Upper lobe of right lung (tissue), 1 donor: Measurements from ENCODE around the gene SCUBE1. TPM values are rescaled to one million over a fixed set of nuclear protein-coding genes. Genes with fewer than 3 reads are reported as not detected.

Source experiments
- ATAC-seq: fragments of 200-7000 bp; cut with Tn5 transposase; one replicate; pipeline ENCODE4 v1.9.1; 2020; ENCODE audit warnings: mild to moderate bottlenecking, moderate library complexity
- DNase-seq: peaks from one replicate; pipeline ENCODE4 v3.0.0-alpha.2; 2020
- H3K27ac ChIP-seq: fragments of 200-600 bp; one replicate; pipeline ENCODE4 v1.8.0; 2022
- H3K27me3 ChIP-seq: fragments of 200-600 bp; one replicate; pipeline ENCODE4 v1.8.0; 2022; ENCODE audit warnings: mild to moderate bottlenecking
- H3K36me3 ChIP-seq: fragments of 200-600 bp; one replicate; pipeline ENCODE4 v1.8.0; 2022
- H3K4me1 ChIP-seq: fragments of 200-600 bp; one replicate; pipeline ENCODE4 v1.8.0; 2022
- H3K4me3 ChIP-seq: fragments of 200-600 bp; one replicate; pipeline ENCODE4 v1.8.0; 2022; ENCODE audit warnings: mild to moderate bottlenecking
- H3K9me3 ChIP-seq: fragments of 200-600 bp; one replicate; pipeline ENCODE4 v1.8.0; 2022
- intact Hi-C: fragments of 100-400 bp; cut with DNase I; formaldehyde crosslinking; loops from one replicate; pipeline ENCODE4 v1.11.0; 2022
- total RNA-seq: library from RNA; stranded (reverse); fragmentation: NEBNext Ultra II Directional; extraction: Animal tissue kit (Norgen Biotek cat#: 25700); gene quantifications from one replicate; pipeline ENCODE4 v1.2.1, GENCODE V29; 2021
- TF ChIP-seq, protein P1 (sequence below): fragments of 200-600 bp; IDR thresholded peaks from one replicate; pipeline ENCODE4 v1.8.0; 2022; ENCODE audit warnings: antibody characterized with exemption
- donor health status: DM: no; HTN: yes; CAD: no; lungs with severe emphysema.

Gene SCUBE1
- total RNA-seq, 1 donor from 2014 or later, result 36.0 TPM

GRCh38 chr22:43317239-43317638, 25.9 kb downstream of the SCUBE1 start:
- Histone ChIP-seq H3K4me3 (no peak overlapping the region), H3K27me3 (no peaks in the 10 kb centered on the region), H3K27ac (peak overlapping the region; percentile 3), H3K36me3 (no peaks in the 10 kb centered on the region), H3K9me3 (no peaks in the 10 kb centered on the region), H3K4me1 (no peaks in the 10 kb centered on the region)
- TF ChIP-seq, protein P1, sequence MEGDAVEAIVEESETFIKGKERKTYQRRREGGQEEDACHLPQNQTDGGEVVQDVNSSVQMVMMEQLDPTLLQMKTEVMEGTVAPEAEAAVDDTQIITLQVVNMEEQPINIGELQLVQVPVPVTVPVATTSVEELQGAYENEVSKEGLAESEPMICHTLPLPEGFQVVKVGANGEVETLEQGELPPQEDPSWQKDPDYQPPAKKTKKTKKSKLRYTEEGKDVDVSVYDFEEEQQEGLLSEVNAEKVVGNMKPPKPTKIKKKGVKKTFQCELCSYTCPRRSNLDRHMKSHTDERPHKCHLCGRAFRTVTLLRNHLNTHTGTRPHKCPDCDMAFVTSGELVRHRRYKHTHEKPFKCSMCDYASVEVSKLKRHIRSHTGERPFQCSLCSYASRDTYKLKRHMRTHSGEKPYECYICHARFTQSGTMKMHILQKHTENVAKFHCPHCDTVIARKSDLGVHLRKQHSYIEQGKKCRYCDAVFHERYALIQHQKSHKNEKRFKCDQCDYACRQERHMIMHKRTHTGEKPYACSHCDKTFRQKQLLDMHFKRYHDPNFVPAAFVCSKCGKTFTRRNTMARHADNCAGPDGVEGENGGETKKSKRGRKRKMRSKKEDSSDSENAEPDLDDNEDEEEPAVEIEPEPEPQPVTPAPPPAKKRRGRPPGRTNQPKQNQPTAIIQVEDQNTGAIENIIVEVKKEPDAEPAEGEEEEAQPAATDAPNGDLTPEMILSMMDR, result no peak
- ATAC-seq (no peak), DNase-seq (no peak)
- intact Hi-C loops, result no loop called here

- DNase-seq, result no peak
- Histone ChIP-seq H3K36me3 (no peaks in the 10 kb centered on the region), H3K4me3 (no peak overlapping the region), H3K9me3 (no peaks in the 10 kb centered on the region), H3K4me1 (no peaks in the 10 kb centered on the region), H3K27me3 (no peaks in the 10 kb centered on the region), H3K27ac (no peak overlapping the region)
- intact Hi-C loops, result no loop called here
- ATAC-seq, result no peak
- TF ChIP-seq, protein P1, result no peak
These were observed 27.4 kb downstream of the SCUBE1 start for GRCh38 chr22:43315687-43316217.

DNA sequence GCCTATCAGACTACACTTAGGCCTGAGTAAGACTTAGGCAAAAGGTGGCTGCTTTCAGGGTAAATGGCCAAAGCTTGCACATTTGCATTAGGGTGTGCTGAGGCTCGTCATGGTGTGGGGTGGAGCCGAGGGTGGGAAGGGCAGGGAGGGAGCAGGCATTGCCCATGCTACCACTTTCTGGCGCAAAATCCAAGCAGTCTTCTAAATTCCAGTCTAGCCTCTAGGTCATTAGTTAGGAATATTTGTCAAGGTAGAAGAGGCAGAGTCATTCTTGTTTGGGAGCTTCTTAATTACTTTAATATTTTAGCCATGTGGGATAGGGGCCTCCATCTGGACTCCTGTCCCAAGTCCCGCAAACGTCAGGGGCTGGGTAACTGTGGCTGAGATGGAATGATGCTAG, 28.6 kb downstream of the SCUBE1 start:
- TF ChIP-seq, protein P1, result no peak
- Histone ChIP-seq H3K4me1 (no peaks in the 10 kb centered on the region), H3K27ac (peak overlapping the region; percentile 55), H3K9me3 (no peaks in the 10 kb centered on the region), H3K36me3 (no peaks in the 10 kb centered on the region), H3K27me3 (no peaks in the 10 kb centered on the region), H3K4me3 (no peak overlapping the region)
- intact Hi-C loops, result no loop called here
- DNase-seq (no peak), ATAC-seq (no peak)

DNA sequence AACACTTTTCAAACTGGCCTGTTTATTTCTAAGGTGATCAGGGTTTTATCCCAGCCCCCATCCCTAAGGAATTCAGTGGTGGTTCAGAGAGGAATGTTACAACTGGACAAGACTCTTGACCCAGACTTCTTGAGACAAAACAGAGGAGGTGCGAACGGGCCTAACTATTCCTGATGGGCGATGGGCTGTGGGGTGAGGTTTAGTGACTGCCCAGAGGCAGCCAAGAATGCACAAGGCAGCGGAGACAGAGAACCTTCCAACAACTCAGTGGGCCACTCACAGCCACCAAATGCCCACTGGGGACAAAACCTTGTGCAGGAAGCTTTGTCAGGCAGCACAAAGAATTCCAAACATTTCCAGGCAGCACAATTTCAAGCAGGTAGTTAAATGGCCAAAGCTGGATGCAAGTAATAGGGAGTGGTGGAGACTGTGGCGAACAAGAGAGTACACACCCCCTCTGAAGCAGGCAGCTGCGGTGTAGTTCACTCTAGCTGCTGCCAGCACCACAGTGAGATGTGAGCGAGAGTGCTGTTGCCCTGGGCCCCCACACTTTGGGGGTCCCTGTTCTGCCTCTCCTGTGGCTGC, 29.2 kb downstream of the SCUBE1 start:
- TF ChIP-seq, protein P1, result no peak
- Histone ChIP-seq H3K4me3 (no peak overlapping the region), H3K27ac (peak overlapping the region; percentile 55), H3K27me3 (no peaks in the 10 kb centered on the region), H3K9me3 (no peaks in the 10 kb centered on the region), H3K36me3 (no peaks in the 10 kb centered on the region), H3K4me1 (no peaks in the 10 kb centered on the region)
- DNase-seq (no peak), ATAC-seq (peak; percentile 80)
- intact Hi-C loops, result no loop called here

DNA sequence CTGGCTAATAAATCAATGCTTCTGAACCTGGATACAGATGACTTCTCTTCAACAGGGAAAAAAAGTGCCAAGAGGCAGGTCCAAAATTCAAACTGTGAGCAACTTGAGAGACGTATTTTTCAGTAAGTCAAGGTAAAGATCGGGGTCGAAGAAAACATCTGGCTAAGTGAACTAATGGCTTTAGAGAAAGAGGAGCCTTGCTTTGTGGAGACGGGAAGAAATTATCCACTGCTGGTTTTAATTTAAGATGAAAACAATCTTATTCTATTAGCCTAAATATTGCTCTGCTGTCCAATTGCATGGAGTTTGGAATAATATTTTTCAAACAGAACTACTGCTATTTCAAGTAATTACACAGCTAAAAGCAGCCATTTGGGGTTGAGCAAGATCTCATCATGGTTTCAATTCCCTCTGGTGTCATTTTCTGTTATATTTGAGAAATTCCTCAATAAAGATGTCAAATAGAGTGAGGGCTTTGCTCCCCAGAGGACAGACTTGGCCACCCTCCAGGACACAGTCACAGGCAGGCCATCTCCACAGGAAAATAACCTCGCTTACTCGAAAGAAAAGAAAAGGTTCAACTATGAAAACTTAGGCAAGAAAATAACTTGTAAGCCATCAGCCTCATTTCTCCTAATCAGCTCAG, 29.8 kb downstream of the SCUBE1 start:
- Histone ChIP-seq H3K36me3 (no peaks in the 10 kb centered on the region), H3K27me3 (no peaks in the 10 kb centered on the region), H3K4me3 (no peak overlapping the region), H3K27ac (peak overlapping the region; percentile 27), H3K9me3 (no peaks in the 10 kb centered on the region), H3K4me1 (no peaks in the 10 kb centered on the region)
- no peak for DNase-seq
- intact Hi-C loops, result no loop called here
- ATAC-seq, result no peak
- TF ChIP-seq, protein P1, result no peak
